NCI-H526 treated with DMSO at 0.1 percent for 48 hours (cell line): ENCODE measurements around the gene NET1.
A peak's percentile ranks its signal among the peaks of the same experiment; 100 is the strongest.
"Not testable (repeated sequence)": the region's sequence is repeated elsewhere in the genome, so short reads cannot be mapped to it uniquely, and the experiment has no call there.

Experiments used
- DNase-seq: peaks from one replicate; lab custom pipeline; 2025; lab: John Stamatoyannopoulos, UW

The NET1 gene

DNA sequence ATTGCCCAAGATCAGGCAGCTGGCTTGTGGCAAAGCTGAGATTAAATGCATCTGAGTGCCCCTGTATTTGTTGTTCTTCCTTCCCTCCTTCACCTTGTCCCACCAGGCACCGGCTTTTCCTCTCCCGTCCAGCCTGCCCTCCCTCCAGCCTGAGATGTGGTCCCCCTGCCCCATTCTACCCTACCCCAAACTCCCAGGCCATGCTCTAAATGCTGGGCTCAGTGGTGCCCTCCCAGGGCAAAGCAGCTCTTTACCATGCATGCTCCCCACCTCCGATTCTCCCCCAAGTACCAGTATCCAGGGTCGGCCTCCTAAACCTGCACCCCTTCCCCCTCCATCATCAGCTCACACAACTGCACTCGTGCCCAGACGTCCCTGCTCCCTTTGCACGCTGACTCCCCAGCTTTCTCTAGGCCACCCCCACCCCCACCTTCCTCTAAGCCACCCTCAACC is 50.5 kb downstream of the NET1 start:
- DNase-seq = no peak

DNA sequence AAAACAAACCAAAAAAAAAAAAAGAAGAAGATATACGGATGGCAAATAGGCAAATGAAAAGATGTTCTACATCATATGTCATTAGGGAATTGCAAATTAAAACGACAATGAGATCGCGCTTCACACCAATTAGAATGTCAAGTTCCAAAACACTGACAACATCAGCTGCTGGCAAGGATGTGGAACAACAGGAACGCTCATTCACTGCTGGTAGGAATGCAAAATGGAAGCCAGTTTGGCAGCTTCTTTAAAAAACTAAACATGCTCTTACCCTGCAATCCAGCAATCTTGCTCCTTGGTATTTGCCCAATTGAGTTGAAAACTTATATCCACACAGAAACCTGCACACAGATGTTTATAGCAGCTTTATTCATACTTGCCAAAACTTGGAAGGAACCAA is 52.2 kb downstream of the NET1 start:
- DNase-seq = no peak

DNA sequence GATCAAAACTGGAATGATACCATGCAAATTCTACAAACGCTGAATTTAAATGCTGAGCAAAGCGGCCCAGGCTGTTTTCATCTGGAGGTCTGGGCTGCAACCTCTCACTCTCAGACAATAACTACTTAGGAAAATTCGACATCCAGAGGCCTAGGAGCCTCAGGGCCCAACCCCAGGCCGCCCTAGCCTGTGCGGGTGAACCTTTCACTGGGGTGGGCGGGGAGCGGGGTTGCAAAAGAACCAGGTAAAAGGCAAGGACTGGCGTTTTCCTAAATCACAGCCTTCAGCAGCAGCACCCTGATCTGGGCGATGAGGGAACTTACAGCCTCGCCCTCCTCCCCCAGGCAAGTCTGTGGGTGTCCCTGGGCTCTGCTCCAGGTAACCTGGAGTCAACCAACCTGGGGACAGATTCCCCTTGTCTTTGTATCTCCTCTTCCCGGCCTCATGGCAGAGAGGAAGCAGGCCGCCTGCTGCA is 53.7 kb downstream of the NET1 start:
- DNase-seq = peak; percentile 76

DNA sequence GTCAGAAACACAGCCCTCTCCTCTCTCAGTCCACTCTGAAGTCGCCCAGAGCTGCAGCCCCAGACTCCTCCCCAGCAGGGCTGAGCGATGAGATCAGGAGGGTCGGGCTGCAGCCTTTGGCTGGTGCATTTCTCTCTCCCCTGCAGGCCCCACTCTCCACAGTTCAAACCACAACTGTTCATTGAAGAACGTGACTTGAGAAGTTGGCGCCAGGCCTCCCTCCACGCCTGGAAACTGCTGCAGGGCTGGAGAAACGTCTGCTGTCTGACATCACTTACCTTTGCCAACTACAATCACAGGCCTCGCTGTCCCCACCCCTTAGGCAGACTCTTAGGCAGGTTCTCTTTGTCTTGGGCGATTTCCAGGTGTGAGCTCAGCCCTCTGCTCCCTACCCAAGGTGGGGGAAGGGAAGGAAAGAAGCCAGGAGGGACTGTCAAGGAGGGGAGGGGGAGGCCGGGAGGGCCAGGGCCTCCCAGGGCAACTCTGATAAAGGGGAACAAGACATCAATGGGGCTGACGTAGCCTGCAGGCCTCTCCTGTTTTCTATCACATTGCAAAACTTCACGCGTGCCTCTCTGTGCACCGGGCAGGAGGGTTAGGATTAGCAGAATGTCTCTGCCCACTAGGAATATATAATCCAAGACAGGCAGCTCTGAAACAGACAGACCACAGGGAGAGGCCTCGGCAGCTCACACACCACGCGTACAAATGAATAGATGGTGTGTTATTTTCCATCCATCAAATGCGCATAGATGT is 54.3 kb downstream of the NET1 start:
- peak; percentile 2 for DNase-seq

DNA sequence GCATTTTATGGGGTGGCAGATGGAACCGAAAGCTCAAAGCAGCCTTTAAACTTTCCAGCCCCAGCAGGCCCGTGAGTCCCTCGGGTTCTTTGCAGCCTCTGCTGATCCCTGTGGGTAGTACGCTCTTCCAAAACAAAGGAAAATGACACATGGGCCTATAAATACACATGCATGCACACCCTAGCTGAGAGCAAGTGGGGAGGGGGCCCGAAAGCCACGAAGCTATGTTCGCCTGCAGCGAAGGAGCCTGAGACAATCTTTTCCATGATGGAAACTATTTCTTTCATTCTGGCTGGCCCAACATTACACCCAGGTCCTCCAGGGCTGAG is 54.8 kb downstream of the NET1 start:
- DNase-seq = no peak

DNA sequence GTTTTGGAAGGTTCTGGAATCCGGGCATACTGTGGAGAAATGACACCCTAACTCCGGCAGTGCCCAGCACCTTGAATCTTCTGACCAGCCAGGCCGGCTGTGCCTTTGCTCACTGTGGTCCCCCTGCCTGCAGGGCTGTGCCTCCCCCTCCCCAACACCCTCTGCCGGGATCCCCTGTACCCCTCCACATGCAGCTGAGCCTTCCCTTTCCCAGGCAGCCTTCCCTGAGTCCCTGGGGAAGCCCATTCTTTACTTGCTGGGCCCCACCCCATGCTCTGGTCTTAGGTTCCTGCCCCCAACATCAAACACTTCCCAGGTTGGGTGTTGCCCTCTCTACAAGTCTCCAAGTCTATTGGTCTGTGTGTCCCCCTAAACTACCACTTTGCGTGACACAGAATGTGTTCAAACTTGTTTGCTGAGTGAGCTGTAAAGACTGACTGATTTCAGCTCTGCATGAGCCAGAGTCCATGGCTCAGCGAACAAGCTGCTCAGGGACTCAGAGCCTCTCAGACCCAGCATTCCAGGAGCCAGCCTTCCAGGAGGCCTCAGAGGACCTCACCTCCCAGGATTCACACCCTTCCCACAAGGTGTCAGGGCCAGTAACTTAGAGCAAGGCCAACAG is 55.4 kb downstream of the NET1 start:
- DNase-seq = no peak

DNA sequence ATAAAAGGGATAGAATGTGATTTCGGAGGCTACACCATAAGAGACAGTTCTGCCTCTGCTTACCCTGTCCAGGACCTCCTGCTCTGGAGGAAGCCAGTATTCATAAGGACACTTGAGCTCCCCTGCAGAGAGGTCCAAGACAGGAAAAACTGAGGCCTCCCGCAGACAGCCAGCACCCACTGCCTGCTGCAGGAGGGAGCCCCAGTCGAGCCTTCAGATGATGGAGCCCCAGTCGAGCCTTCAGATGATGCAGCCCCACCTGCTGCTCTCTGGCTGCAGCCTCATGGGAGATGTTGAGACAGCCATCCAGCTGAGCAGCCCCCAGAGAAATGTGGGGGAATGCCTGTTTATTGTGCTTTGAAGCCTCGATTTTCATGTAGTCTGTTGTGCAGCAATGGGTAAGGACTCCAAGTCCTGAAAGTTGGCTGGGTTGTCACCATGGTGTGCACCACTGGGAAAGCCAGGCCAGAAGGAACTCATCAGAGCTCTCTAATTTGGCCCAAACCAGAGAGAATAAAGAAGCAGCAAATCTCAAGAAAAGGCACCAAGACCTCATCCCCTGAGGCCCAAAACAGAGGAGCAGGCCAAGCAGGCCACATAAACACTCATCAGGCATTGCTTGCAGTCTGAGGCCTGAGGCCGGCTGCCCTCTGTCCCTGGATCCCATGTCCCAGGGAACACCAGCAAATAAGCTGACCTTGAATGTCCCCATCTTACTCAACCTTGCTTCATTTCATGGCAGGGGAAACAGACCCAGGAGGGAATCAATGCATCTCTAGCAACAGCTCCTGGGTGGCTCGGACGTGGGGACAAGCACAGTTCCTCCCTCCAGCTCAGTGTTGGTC is 56.1 kb downstream of the NET1 start:
- DNase-seq = no peak

DNA sequence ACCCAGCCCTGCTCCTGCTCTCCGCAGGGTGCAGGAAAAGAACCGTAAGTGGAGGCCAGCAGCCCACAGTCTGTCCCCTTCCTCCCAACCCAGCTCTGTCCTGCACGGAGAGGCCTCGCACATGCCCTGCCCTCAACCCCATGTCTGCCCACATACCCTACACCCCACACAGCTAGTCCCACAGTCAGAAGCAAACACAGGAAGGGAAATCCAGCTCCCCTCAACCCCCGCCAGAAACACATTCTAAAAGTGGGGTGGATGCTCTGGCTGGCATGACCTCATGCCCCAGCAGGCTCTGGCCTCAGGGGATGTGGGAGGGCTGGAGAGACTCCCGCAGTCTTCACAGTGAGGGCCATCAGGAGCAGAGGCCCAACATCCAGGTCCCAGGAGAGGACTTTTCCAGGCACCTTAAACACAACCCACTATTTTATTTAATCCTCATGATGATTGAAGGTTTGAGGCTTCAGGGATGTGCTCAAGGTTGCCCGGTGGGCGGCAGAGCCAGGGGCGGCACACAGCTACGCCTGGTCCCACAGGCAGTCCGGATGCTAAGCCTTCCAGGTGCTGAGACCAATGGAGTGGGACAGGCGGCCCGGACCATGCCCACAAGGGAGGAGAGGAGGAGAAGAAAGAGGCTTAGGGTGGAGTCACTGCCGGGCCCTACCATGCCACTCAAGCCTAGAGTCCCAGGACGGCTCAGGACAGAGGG is 57.1 kb downstream of the NET1 start:
- DNase-seq = no peak

DNA sequence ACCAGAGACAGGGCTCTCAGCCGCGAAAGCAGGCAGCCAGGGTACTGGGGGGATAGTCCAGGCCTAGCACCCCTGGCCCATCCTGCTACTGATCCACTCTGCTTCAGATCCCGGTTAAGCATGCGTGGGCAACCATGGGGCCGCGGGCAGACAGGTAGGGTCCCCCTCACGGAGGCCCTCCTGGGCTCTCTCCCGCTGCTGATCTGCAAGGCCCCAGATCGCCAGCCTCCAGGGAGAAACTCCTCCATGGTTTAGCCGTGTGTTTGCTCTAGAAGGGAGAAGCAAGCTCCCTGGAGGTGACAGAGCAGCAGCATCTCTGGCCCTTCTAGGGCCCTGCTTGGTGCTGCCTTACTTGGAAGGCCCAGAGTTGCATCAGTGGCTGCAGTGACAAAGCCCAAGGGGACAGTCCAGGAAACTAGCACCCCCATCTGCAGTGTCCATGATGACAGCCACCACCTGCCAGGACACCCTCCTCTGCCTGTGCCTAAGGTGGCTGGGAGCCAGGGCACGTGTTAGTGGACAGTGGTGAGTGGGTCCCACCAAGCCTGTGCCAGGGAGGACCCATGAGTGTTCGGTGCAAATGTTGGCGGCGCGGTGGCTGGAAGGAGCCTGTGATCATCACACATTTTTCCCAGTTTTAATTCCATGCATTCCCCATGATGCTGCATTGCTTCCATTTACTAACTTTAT is 57.9 kb downstream of the NET1 start:
- no peak for DNase-seq

DNA sequence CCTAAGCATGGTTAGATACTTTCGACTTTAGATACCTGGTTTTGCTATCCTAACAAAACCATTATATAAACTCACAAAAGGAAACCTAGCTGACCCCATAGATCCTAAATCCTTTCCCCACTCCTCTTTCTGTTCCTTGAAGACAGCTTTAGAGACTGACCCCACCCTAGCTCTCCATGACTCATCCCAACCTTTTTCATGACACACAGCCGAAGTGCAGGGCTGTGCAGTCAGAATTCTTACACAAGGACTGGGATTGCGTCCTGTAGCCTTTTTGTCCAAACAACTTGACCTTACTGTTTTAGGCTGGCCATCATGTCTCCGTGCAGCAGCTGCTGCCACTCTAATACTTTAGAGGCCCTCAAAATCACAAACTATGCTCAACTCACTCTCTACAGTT is 62.3 kb downstream of the NET1 start:
- not testable (repeated sequence) for DNase-seq

DNA sequence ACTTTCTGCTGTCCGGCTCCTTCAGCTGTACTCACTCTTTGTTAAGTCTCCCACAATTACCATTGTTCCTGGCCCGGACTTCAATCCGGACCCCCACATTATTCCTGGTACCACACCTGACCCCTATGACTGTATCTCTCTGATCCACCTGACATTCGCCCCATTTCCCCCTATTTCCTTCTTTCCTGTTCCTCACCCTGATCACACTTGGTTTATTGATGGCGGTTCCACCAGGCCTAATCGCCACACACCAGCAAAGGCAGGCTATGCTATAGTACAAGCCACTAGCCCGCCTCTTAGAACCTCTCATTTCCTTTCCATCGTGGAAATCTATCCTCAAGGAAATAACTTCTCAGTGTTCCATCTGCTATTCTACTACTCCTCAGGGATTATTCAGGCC is 62.7 kb downstream of the NET1 start:
- not testable (repeated sequence) for DNase-seq

DNA sequence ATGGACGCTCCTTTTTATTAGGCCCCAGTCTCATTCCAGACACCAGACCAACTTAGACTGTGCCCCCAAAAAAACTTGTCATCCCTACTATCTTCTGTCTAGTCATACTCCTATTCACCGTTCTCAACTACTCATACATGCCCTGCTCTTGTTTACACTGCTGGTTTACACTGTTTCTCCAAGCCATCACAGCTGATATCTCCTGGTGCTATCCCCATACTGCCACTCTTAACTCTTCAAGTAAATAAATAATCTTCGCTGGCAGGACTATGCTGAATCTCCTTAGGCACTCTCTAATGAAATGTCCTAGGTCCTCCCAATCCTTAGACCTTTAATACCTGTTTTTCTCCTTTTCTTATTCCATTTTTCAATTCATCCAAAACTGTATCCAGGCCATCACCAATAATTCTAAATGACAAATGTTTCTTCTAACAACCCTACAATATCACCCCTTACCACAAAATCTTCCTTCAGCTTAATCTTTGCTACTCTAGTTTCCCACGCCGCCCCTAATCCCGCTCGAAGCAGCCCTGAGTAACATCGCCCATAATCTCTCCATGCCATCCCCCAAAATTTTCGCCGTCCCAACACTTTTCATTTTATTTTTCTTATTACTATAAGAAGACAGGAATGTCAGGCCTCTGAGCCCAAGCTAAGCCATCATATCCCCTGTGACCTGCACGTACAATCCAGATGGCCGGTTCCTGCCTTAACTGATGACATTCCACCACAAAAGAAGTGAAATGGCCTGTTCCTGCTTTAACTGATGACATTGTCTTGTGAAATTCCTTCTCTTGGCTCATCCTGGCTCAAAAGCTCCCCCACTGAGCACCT is 63.8 kb downstream of the NET1 start:
- DNase-seq = not testable (repeated sequence)

DNA sequence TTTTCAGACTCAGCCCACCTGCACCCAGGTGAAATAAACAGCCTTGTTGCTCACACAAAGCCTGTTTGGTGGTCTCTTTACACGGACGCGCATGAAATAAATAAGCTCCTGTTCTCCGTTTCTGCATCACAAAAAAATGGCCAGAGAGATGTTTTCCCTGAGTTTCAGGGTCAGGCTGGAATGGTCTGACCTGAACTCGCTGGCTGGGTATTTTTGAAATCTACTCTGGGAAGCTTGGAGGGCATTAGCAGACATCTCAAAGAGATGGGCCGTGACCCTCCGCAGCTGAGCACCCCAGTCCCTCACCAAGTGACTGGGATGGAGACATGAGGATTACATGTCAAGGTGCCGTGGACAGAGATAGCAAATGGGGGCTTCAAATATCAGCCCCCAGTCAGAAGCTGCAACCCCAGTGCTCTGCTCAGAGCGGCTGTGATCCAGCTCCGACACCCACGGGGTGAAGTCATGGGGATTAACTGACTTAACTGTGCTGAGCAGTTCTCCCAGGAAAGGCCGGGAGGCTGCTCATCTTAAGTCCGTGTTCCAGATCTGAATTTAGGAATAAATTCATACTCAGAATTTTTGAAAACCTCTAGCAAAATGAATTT is 64.7 kb downstream of the NET1 start:
- DNase-seq = no peak

DNA sequence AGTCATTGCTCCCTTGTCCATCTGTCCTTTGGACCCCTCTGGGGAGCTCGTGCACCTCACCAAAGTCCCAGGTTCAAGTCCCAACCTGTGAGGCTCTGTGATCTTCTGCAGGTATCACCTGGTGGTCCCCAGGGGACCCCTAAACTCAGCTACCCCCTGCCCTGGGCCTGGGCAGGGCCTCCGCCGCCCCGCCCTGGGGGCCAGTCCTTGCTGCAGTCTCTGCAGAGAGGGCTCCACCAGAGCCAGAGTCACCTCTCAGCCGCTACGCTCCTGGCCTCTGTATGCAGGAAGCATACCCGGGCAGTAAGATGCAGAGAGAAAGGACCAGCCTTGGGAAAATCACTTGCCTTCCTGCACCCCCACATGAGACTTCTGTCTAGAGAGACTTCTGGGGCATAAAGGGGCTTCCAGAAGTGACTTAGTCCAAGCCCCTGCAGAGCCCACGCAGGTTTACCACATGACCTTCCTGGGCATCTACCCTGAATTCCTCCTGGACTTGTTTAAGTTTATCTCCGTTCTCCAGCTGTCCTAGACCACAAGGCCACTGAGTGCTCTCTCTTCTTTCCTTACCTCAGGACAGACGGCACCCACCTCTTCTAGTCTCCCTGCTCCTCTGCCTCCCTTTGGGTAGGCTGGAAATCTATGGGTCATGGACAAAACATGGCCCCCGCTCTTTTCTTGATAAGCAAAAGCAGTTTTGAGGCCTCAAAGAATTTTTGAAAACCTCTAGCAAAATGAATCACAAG is 65.8 kb downstream of the NET1 start:
- no peak for DNase-seq

DNA sequence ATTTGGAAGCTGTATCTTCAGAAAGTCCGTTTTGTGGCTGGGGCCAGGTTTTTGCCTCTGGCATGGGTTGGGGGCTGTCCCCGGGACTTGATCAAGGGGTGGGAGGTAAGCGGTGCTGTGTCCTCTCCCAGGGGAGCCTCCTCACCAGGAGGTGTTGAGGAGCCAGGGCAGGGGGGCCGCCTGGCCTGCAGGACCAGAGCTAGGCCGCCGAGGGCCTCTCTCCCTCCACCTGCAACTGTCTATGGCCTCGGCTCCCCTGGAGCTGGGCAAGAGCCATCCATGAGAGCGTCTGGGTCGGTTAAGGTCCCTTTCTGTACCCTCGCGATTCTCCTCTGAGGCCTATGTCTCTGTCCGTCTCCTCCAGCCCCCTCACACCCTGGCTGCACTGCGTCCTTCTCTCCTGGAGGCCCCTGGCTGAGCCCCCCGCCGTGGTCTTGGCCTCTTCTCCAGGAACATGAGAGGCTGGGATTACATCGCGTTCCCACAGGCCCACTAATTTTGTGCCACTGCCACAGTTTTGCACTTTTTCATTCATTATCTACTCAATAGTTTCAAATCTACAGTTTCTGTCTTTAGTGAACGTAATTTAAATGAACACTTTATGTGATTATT is 66.4 kb downstream of the NET1 start:
- no peak for DNase-seq

DNA sequence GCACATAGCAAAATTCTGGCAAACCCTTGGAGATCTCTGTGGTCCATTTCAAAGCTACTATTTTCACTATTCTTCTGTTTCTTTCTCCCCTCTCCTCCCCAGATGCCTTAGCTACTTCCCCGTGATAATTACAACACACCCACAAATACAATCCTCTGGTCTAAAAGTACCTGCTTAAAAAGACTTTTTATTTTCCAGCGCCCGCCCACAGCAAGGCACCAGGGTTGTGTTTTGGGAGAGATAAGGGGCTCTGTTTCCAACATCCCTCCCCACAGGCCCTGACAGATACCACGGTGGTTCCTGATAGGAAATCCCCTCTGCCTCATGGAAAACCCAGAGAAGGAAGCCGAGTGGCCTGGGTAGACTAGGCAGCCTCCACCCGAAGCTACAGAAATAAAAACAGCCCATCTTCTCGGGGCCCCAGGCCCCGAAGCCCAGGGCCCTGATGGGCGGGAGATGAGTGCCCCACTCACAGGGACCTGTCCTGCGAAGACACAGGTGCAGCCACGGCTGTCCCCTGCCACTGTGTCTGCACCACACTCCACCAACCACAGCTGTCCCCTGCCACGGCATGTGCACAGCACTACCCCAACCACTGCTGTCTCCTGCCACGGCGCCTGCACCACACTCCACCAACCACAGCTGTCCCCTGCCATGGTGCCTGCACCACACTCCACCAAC is 67.3 kb downstream of the NET1 start:
- DNase-seq = no peak

DNA sequence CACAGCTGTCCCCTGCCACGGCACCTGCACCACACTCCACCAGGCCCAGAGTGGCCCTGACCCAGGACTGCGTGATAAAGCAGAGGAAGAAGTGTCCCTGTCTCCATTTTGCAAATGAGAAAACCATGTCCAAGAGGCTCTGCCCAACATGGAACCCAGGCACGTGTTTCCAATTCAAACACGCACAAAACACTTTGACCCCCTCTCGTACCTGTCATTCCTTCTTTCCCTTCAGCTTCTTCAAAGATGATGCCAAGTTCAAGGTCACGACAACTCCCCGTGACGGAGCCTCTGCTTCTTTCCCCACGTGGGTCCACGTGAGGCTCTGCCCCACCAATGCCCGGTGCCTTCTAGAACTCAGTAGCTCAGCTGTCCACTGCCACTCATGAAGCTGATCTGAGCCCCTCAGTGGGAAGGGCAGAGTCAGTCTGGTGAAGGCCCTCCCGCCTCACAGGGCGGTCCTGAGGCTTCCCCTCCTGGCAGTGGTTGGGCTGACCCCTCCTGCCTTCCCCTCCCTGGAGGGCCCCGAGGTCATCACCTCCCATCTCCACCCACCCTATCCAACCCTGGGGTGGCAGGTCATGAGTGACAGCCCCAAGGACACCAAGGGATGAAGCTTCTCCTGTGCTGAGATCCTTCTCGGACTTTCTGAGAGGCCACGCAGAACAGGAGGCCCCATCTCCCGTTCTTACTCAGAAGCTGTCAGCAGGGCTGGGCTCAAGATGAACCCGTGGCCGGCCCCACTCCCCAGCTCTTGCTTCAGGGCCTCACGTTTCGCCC is 68.0 kb downstream of the NET1 start:
- DNase-seq = no peak

DNA sequence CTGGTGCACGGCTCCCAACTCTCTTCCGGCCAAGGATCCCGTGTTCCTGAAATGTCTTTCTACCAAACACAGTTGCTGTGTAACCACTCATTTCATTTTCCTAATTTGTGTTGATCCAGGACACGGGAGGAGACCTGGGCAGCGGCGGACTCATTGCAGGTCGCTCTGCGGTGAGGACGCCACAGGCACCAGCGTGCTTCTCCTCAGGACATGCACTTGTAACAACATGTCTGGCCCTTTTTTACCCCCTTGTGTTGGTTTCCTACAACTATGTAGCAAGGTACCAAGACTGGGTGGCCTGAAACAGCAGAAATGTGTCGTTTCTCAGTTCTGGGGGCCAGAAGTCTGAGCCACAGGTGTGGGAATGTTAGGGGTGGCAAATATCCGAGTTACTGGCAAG is 68.8 kb downstream of the NET1 start:
- no peak for DNase-seq
